Nephron progenitor cell (in vitro differentiated cells): ENCODE results near the gene TRAFD1.
"Not testable (repeated sequence)": the region's sequence is repeated elsewhere in the genome, so short reads cannot be mapped to it uniquely, and the experiment has no call there.

Source experiments
- DNase-seq: peaks from one replicate; pipeline ENCODE4 v3.0.0; 2021
- H3K27ac Mint-ChIP-seq: 2 replicates; pipeline ENCODE4 v1.8.0; 2021; ENCODE audit warnings: mild to moderate bottlenecking, moderate library complexity, mixed read lengths
- H3K27me3 Mint-ChIP-seq: 2 replicates; pipeline ENCODE4 v1.8.0; 2021; ENCODE audit warnings: mild to moderate bottlenecking, low read depth, mixed read lengths; ENCODE audit not compliant: poor library complexity
- H3K36me3 Mint-ChIP-seq: 2 replicates; pipeline ENCODE4 v1.8.0; 2021; ENCODE audit warnings: low read depth, mixed read lengths
- H3K4me1 Mint-ChIP-seq: 2 replicates; pipeline ENCODE4 v1.8.0; 2021; ENCODE audit warnings: mixed read lengths
- H3K4me3 Mint-ChIP-seq: 2 replicates; pipeline ENCODE4 v1.8.0; 2021; ENCODE audit warnings: mild to moderate bottlenecking, moderate library complexity, mixed read lengths
- H3K9me3 Mint-ChIP-seq: 2 replicates; pipeline ENCODE4 v1.8.0; 2021; ENCODE audit warnings: mild to moderate bottlenecking, moderate library complexity, mixed read lengths
- CTCF ChIP-seq: fragments of 200-600 bp; sonication (generic); IDR thresholded peaks from 2 replicates; pipeline ENCODE4 v1.5.0; 2021; ENCODE audit warnings: antibody characterized with exemption

TRAFD1 gene

GRCh38 chr12:112151766-112152541, 26.6 kb downstream of the TRAFD1 start:
- no peak for DNase-seq
- H3K36me3 Mint-ChIP-seq = peaks cover 85% of the 10 kb centered on the region
- H3K4me3 Mint-ChIP-seq = no peak overlapping the region
- TF ChIP-seq CTCF = no peak
- H3K4me1 Mint-ChIP-seq = peaks cover 21% of the 10 kb centered on the region
- peaks cover 2% of the 10 kb centered on the region for H3K27me3 Mint-ChIP-seq
- peak overlapping the region; percentile 97 for H3K27ac Mint-ChIP-seq
- H3K9me3 Mint-ChIP-seq = peaks cover 31% of the 10 kb centered on the region

- H3K27ac Mint-ChIP-seq = peak overlapping the region; percentile 97
- TF ChIP-seq CTCF = no peak
- peaks cover 93% of the 10 kb centered on the region for H3K36me3 Mint-ChIP-seq
- peaks cover 2% of the 10 kb centered on the region for H3K27me3 Mint-ChIP-seq
- H3K4me3 Mint-ChIP-seq = no peak overlapping the region
- peaks cover 21% of the 10 kb centered on the region for H3K4me1 Mint-ChIP-seq
- no peak for DNase-seq
- peaks cover 44% of the 10 kb centered on the region for H3K9me3 Mint-ChIP-seq
These were observed 28.0 kb downstream of the TRAFD1 start for GRCh38 chr12:112153181-112153892.

GRCh38 chr12:112153893-112154219, 28.5 kb downstream of the TRAFD1 start:
- DNase-seq = no peak
- Mint-ChIP-seq H3K27me3 (peaks cover 2% of the 10 kb centered on the region), H3K9me3 (peaks cover 50% of the 10 kb centered on the region), H3K27ac (peak overlapping the region; percentile 70), H3K4me1 (peaks cover 21% of the 10 kb centered on the region), H3K4me3 (no peak overlapping the region), H3K36me3 (peaks cover 93% of the 10 kb centered on the region)
- TF ChIP-seq CTCF = no peak

- H3K27ac Mint-ChIP-seq, H3K27me3 Mint-ChIP-seq, H3K4me3 Mint-ChIP-seq, DNase-seq, H3K4me1 Mint-ChIP-seq: not testable (repeated sequence)
- peaks cover 94% of the 10 kb centered on the region for H3K36me3 Mint-ChIP-seq
- peaks cover 61% of the 10 kb centered on the region for H3K9me3 Mint-ChIP-seq
These were observed 33.2 kb downstream of the TRAFD1 start for GRCh38 chr12:112158461-112159145.

- Mint-ChIP-seq H3K4me3 (no peak overlapping the region), H3K4me1 (peaks cover under 1% of the 10 kb centered on the region), H3K36me3 (peaks cover 89% of the 10 kb centered on the region), H3K27me3 (peaks cover 2% of the 10 kb centered on the region), H3K27ac (no peak overlapping the region), H3K9me3 (peaks cover 57% of the 10 kb centered on the region)
- no peak for DNase-seq
- no peak for TF ChIP-seq CTCF
These were observed 33.8 kb downstream of the TRAFD1 start for GRCh38 chr12:112159146-112159541.

- Mint-ChIP-seq H3K4me1 (no peaks in the 10 kb centered on the region), H3K4me3 (no peak overlapping the region), H3K27me3 (peaks cover 2% of the 10 kb centered on the region), H3K36me3 (peaks cover 76% of the 10 kb centered on the region), H3K27ac (no peak overlapping the region), H3K9me3 (peaks cover 44% of the 10 kb centered on the region)
- TF ChIP-seq CTCF = no peak
- no peak for DNase-seq
These were observed 35.3 kb downstream of the TRAFD1 start for GRCh38 chr12:112160611-112161010.
